ENCODE results near the gene EBPL.

GRCh38 chr13:49638744-49639072 lies 52.6 kb downstream of the EBPL start:
- TF ChIP-seq CTCF (IDR thresholded peaks at IDR 0.05) (no peak), EP300 (IDR thresholded peaks at IDR 0.05) (no peak), POLR2AphosphoS5 (IDR thresholded peaks at IDR 0.05) (no peak), POLR2A (IDR thresholded peaks at IDR 0.05) (no peak)
